ENCODE data around the gene LCE2A. TPM values are rescaled to one million over a fixed set of nuclear protein-coding genes. Genes with fewer than 3 reads are reported as not detected.

The LCE2A gene
- polyA plus RNA-seq, 1 of the 3 experiments (the other 2 are of a cell fraction), result not detected

DNA sequence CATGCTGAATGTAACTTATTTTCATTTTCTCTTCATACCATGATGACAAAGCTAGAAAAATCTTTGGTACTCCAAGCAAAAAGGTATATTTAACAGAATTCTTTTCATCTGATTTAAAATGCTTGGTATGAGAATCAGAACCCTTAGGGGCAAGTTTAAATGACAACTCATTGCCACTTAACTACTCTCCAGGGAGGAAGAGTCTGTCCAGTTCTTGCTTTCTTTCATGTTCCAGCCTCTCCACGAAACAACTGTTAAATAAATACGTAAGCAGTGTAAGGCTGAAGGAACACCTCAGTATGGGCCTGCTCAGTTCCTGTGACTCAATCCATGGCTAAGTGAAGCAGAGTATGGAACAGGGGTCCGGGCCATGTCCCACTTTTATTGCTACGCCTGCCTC, 1.6 kb downstream of the LCE2A start:
- ChIA-PET CTCF (no interaction called here), POLR2A (no interaction called here)
- Histone ChIP-seq H4K20me1 (ENCODE audit: insufficient read depth) (no peaks in the 10 kb centered on the region), H2AFZ (ENCODE audit: low read depth) (no peak overlapping the region), H3K27me3 (ENCODE audit: insufficient read depth) (no peaks in the 10 kb centered on the region), H3K9me2 (no peaks in the 10 kb centered on the region), H3K4me2 (no peak overlapping the region), H3K79me2 (ENCODE audit: insufficient read depth) (no peaks in the 10 kb centered on the region), H3K4me3 (ENCODE audit: low read depth in 2 of 2, low read length in 1 of 2) (no peak overlapping the region), H3F3A (replicated peaks; ENCODE audit: insufficient read depth) (no peaks in the 10 kb centered on the region), H3K27ac (ENCODE audit: low read depth in 2 of 2, low read length in 1 of 2) (no peak overlapping the region), H3K4me1 (ENCODE audit: control insufficient read depth in 1 of 2, insufficient read depth in 2 of 2, low read depth in 1 of 2, low read length in 1 of 2) (no peaks in the 10 kb centered on the region), H3K36me3 (replicated peaks in 1 of 2; ENCODE audit: control insufficient read depth in 1 of 2, insufficient read depth in 2 of 2, low read length in 1 of 2) (no peaks in the 10 kb centered on the region), H3K9me3 (no peaks in the 10 kb centered on the region), H3K9ac (no peak overlapping the region)
- 4% methylated on average over 4 of the region's 4 CpGs for WGBS (ENCODE audit: low lambda C conversion rate)
- TF ChIP-seq POLR2AphosphoS5 (IDR thresholded peaks at IDR 0.05; ENCODE audit: low read depth, low read length), result no peak
- TF ChIP-seq, protein P1, sequence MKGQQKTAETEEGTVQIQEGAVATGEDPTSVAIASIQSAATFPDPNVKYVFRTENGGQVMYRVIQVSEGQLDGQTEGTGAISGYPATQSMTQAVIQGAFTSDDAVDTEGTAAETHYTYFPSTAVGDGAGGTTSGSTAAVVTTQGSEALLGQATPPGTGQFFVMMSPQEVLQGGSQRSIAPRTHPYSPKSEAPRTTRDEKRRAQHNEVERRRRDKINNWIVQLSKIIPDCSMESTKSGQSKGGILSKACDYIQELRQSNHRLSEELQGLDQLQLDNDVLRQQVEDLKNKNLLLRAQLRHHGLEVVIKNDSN (IDR thresholded peaks at IDR 0.05; ENCODE audit: borderline replicate concordance, low read depth), result no peak
- no peak for TF ChIP-seq RAD21 (IDR thresholded peaks at IDR 0.05; ENCODE audit: low read length)
- no peak for DNase-seq

DNA sequence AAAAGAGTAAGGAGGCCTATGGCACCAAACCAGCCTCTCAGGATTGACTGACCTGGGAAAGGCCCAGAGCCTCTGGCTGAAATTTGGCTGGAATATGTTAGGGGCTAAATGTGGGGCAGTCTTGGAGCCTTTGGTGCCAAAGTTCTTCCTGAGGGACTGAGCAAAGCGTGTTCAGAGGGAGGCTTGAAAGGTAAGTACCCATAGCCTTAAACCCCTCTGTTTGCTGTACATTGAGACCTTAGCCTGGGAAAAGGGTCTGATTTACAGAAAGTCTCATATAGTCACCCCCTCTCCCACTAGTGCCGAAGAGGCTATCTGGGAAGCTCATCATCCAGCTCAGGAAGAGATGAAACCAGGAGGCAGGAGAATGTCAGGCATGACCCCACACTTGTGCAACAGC, 9.7 kb downstream of the LCE2A start, which contains the start of gene LCE4A:
Gene LCE4A, plus strand, starts transcription at position 301 of the 400 bp plus-strand sequence. CDS start 916 bp downstream, outside the sequence.
- Histone ChIP-seq H3K4me1 (ENCODE audit: control insufficient read depth in 1 of 2, insufficient read depth in 2 of 2, low read depth in 1 of 2, low read length in 1 of 2) (no peaks in the 10 kb centered on the region), H3K36me3 (replicated peaks in 1 of 2; ENCODE audit: control insufficient read depth in 1 of 2, insufficient read depth in 2 of 2, low read length in 1 of 2) (no peaks in the 10 kb centered on the region), H3K4me3 (ENCODE audit: low read depth in 2 of 2, low read length in 1 of 2) (no peak within 1 kb of the TSS), H3K4me2 (no peak within 1 kb of the TSS), H3K79me2 (ENCODE audit: insufficient read depth) (no peaks in the 10 kb centered on the region), H3K9me3 (no peaks in the 10 kb centered on the region), H3K9ac (no peak within 1 kb of the TSS), H2AFZ (ENCODE audit: low read depth) (no peak within 1 kb of the TSS), H3K27ac (ENCODE audit: low read depth in 2 of 2, low read length in 1 of 2) (no peak within 1 kb of the TSS), H4K20me1 (ENCODE audit: insufficient read depth) (no peaks in the 10 kb centered on the region), H3K27me3 (ENCODE audit: insufficient read depth) (no peaks in the 10 kb centered on the region), H3K9me2 (no peaks in the 10 kb centered on the region), H3F3A (replicated peaks; ENCODE audit: insufficient read depth) (no peaks in the 10 kb centered on the region)
- TF ChIP-seq RXRA (IDR thresholded peaks at IDR 0.05; ENCODE audit: borderline replicate concordance, low read depth) (no peak), MEF2A (IDR thresholded peaks at IDR 0.05; ENCODE audit: borderline replicate concordance, low read depth) (no peak), EZH2phosphoT487 (IDR thresholded peaks at IDR 0.05; ENCODE audit: borderline replicate concordance, low read depth) (no peak), FOXM1 (IDR thresholded peaks at IDR 0.05; ENCODE audit: low read depth) (no peak), GATA2 (CRISPR knock-in tag; IDR thresholded peaks at IDR 0.05) (no peak), RFX5 (IDR thresholded peaks at IDR 0.05; ENCODE audit: low read length) (no peak), FOSL2 (IDR thresholded peaks at IDR 0.05; ENCODE audit: borderline replicate concordance, low read depth) (no peak), CHD2 (IDR thresholded peaks at IDR 0.05; ENCODE audit: low read length, partially characterized antibody) (no peak), RAD21 (IDR thresholded peaks at IDR 0.05; ENCODE audit: low read length) (no peak), NFIC (IDR thresholded peaks at IDR 0.05; ENCODE audit: borderline replicate concordance) (no peak), EP300 (IDR thresholded peaks at IDR 0.05; ENCODE audit: borderline replicate concordance in 1 of 2, low read depth in 1 of 2, low read length in 1 of 2) (no peak), NRF1 (IDR thresholded peaks at IDR 0.05; ENCODE audit: low read depth, low read length) (no peak), TEAD4 (IDR thresholded peaks at IDR 0.05; ENCODE audit: borderline replicate concordance, insufficient read depth) (no peak), ELF1 (IDR thresholded peaks at IDR 0.05) (no peak), POLR2AphosphoS5 (IDR thresholded peaks at IDR 0.05; ENCODE audit: low read depth, low read length) (no peak)
- TF ChIP-seq, protein P2, sequence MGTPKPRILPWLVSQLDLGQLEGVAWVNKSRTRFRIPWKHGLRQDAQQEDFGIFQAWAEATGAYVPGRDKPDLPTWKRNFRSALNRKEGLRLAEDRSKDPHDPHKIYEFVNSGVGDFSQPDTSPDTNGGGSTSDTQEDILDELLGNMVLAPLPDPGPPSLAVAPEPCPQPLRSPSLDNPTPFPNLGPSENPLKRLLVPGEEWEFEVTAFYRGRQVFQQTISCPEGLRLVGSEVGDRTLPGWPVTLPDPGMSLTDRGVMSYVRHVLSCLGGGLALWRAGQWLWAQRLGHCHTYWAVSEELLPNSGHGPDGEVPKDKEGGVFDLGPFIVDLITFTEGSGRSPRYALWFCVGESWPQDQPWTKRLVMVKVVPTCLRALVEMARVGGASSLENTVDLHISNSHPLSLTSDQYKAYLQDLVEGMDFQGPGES (IDR thresholded peaks at IDR 0.05; ENCODE audit: low read depth, low read length), result no peak
- TF ChIP-seq, protein P3, sequence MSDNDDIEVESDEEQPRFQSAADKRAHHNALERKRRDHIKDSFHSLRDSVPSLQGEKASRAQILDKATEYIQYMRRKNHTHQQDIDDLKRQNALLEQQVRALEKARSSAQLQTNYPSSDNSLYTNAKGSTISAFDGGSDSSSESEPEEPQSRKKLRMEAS (IDR thresholded peaks at IDR 0.05; ENCODE audit: low read depth), result no peak
- TF ChIP-seq, protein P1 (IDR thresholded peaks at IDR 0.05; ENCODE audit: borderline replicate concordance, low read depth), result no peak
- TF ChIP-seq, protein P4, sequence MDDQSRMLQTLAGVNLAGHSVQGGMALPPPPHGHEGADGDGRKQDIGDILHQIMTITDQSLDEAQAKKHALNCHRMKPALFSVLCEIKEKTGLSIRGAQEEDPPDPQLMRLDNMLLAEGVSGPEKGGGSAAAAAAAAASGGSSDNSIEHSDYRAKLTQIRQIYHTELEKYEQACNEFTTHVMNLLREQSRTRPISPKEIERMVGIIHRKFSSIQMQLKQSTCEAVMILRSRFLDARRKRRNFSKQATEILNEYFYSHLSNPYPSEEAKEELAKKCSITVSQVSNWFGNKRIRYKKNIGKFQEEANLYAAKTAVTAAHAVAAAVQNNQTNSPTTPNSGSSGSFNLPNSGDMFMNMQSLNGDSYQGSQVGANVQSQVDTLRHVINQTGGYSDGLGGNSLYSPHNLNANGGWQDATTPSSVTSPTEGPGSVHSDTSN (IDR thresholded peaks at IDR 0.05), result no peak
- DNase-seq, result no peak
- POLR2A ChIA-PET, result no interaction called here
- CTCF ChIA-PET, result no interaction called here
- 10% methylated on average over 2 of the region's 2 CpGs for WGBS (ENCODE audit: low lambda C conversion rate)

Measured in SK-N-SH (cell line).